HG02678 (cell line): Measurements from ENCODE around the gene YIF1B.

Experiments used
- ATAC-seq: cut with Tn5 transposase; IDR thresholded peaks from one replicate; pipeline ENCODE4 v1.9.1; 2021; ENCODE audit warnings: mild to moderate bottlenecking, moderate library complexity; ENCODE audit not compliant: unreplicated experiment

Gene YIF1B

DNA sequence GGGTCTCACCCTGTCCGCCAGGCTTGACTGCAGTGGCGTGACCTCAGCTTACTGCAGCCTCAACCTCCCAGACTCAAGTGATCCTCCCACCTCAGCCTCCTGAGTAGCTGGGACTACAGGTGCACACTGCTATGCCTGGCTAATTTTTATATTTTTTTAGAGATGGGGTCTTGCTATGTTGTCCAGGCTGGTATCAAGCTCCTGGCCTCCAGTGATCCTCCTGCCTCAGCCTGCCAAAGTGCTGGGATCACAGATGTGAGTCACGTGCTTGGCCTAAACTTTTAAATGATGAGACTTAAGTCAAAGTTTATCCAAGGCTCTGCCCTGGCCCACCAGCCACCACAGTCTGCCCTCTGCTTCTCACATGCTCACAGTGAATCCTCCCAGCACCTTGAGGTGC, 9.5 kb downstream of the YIF1B start:
- no peak for ATAC-seq

DNA sequence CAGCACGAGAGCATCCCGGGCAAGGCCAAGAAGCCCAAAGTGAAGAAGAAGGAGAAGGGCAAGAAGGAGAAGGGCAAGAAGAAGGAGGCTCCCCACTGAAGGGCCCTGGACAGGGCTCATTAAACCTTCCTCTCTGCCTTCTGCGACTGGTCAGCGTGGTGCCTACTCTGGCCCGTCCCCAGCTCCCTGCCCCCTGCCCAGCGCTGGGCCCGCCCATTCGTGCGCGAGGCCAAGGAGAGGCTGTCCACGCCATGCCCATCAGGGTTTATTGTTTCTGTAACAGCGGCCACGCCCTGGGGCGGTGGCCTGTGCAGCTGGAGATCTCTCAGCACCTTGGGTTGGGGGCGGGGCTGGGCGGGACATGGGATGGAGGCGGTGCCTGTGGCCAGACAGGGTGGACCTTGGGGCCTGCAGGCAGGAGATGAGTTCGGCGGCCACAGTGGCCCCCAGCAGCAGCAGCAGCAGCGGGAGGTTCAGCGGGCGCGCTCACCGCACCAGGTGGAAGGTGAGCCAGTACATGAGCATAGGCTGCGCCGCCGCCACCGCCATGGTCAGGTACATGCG, 10.8 kb downstream of the YIF1B start:
- ATAC-seq = no peak

DNA sequence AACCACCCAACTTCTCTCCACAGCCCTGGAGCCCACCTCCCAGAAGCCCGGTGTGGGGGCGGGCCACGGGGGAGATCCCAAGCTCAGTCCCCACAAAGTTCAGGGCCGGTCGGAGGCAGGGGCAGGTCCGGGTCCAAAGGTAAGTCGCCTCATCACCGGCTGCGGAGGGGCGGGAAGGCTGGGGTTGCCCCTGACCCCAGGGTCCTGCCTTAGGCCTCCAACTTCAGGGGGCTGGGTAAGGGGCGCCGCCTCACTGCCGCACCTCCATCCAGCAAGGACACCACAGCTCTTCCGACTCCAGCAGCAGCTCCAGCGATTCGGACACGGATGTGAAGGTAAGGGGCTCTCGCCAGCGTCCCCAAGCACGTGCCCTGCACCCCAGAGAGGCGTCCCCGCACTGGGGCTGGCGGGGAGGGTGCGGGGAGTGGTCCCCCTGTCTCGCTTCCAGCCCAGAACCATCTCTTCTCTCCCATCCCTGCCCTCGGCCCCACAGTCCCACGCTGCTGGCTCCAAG, 11.3 kb downstream of the YIF1B start:
- no peak for ATAC-seq

DNA sequence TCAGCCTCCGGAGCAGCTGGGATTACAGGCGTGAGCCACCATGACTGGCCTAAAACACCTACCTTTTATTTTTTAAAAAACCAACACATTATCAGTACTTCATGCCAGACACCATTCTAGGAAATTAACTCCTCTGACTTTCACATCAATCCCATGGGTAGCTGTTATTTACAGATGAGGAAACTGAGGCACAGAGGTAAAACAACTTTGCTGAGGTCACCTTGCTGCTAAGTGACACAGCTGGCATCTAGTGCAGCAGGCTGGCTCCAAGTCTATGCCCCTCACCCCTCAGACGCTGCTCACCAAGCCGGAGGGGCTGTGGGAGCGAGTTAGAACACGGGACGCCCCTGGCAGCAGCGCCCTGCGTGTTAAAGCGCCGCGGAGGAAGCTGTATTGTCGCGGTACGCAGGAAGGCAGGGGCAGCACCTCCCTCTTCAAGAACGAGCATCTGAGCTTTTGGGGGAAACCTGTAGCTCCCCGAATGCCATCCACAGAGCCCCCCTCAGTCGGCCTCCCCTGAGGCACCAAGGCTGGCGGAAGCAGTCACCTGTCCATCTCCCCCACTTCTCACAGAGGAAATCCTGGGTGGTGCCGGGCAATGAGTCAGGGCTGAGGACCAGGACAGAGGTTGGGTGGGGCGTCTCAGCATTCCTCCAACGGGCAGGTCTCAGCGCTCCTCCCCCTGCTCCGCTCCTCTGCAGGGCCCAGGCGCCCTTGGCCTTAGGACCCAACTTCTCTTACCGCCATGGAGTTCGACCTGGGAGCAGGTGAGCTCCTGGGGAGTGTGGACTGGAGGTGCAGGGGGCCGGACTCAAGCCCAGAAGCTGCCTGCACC, 12.0 kb downstream of the YIF1B start, which contains the start of gene C19orf33:
Gene C19orf33 (plus strand): TSS at position 735 of the 835 bp plus-strand sequence. CDS start 11 bp downstream, at position 746.
- no peak for ATAC-seq

DNA sequence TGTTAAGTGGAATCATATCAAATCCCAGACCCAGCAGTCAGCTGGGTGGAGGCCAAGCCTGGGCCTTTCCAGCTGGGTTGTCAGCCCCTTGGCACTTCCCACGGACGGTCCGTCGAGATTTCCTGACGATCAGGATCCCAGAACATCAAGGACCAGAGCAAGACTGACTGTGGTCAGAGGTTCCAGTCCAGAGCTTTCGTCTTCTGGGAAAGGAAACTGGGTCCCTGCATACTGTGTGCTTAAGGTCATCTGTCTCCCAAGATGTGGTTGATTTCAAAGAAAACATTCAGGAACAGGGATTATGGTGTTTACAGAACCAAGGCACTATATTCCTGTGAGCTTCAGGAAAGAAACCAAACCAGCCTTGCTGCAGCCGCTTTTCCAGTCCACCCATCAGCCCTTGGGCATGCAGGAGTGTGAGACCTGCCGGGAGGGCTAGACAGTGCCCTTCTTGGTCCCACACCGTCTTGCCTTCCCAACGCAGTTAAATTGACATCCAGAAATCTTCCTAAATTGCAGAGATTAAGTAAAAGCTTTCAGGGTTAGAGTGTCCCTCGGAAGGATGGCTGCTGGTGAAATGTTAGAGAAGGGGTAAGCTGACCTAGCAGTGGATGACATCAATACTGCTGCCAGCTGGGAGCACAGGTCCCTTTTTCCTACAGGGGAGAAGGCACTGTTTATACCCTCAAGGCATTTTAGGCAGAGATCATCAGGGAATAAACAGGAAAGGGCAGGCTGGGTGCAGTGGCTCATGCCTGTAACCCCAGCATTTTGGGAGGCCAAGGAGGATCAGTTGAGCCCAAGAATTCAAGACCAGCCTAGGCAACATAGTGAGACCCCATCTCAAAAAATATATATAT, 16.7 kb downstream of the YIF1B start:
- ATAC-seq = no peak

DNA sequence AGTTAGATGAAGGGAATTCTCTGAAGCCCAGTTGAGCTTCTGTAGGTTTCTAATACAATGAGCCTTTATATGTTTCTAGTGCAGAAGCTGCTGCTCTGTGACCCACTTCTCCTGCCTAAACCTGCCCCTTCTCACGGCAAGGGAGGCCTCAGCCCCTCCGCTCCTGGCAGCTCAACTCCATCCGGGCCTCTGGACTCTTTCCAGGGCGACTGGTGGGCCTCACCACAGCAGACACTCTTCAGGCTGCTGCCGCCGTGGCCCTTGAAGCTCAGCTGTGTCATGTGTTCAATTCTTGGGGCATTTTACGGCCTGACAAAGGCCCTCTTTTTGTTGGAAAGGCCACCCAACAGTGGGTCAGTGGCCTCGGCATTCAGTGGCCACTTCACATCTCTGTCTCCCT, 21.7 kb downstream of the YIF1B start:
- ATAC-seq = no peak

DNA sequence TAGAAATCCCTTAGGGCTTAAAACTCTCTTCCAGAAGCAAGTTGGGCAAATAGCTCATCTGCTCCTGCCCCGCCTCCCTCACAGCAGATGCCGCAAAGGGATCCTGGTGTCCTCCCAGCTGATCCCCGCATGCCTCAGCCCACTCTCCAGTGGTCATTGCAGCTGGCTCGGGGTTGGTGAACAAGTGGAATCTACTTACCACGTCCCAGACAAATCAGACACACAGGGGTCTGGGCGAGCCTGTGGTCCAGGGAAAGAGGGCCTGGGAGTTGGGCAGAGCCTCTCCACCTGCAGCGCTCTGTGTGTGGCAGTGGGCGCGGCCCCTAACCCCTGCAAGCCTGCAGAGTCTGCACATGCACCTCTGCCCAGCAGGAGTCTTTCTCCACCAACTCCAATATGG, 22.5 kb downstream of the YIF1B start:
- ATAC-seq = no peak

DNA sequence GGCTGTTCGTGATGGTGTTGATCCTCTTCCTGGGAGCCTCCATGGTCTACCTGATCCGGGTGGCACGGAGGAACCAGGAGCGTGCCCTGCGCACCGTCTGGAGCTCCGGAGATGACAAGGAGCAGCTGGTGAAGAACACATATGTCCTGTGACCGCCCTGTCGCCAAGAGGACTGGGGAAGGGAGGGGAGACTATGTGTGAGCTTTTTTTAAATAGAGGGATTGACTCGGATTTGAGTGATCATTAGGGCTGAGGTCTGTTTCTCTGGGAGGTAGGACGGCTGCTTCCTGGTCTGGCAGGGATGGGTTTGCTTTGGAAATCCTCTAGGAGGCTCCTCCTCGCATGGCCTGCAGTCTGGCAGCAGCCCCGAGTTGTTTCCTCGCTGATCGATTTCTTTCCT, 23.9 kb downstream of the YIF1B start:
- ATAC-seq = no peak

DNA sequence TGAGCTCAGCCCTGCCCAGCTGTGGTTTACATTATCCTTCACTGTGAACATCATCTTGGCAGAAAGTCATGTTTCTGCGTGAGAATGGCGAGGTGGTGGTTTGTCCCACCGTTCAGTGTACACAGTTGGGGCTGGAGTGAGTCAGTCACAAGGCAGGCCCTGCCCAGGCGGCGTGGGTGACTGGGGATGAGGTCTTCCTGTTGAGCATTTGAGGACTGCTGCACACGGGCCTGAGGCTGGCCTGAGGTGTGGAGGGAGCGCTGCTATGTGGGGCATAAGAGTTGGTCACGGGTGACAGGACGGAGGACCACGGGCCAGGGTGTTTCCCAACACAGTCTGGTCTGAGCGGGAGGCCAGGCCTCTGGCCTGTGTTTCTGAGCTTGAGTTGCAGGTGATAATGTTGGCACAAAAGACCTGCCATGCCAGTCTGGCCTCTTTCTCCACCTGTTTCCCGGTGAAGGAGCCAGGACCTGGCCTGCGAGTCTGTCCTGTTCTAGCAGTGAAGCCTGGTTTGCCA, 25.1 kb downstream of the YIF1B start:
- no peak for ATAC-seq

DNA sequence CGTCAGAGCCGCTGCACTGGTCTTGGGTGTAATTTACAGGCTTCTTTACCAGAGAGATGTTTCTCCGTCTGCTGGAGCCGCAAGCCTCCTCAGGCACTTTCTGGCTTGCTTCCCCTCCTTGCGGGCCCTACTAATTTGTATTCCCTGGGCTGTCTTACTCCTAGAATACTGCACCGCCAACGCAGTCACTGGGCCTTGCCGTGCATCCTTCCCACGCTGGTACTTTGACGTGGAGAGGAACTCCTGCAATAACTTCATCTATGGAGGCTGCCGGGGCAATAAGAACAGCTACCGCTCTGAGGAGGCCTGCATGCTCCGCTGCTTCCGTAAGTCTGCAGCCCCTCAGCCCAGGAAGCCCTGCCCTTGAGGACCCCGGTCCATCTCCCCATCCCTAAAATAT, 25.8 kb downstream of the YIF1B start:
- ATAC-seq = no peak

DNA sequence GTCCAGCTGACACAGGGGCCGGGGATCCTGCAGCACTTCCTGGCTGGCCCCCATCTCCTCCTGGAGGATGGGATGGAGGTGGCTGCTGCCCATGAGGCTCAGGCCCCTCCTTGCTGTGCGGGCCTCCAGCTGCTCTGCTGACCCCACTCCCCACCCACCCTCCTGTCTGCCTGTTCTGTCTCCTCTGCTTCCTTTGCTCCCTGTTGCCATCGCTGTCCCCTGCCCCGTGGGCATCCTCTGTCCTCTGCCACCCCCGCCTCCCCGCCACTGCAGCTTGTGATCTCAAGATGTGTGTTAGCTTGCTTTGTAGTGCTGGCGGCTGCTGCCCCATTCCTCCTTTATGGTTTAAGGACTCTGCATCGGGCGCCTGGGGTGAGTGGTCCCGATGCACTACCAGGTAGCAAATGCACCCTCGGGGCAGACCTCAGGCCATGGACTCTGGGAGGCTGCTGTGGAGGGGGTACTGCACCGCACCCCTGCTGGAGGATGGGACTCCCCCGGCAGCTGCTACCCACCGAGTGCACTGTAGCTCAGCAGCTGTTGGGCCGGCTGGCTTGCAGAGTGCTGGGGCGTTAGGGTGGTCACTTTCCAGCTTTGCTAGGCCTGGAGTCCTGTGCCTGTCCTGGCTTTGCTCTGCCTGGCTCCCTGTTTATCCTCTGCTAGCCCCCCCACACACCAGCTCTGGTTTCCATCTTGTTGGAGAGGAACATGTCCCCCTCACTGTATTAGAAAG, 27.5 kb downstream of the YIF1B start:
- no peak for ATAC-seq

DNA sequence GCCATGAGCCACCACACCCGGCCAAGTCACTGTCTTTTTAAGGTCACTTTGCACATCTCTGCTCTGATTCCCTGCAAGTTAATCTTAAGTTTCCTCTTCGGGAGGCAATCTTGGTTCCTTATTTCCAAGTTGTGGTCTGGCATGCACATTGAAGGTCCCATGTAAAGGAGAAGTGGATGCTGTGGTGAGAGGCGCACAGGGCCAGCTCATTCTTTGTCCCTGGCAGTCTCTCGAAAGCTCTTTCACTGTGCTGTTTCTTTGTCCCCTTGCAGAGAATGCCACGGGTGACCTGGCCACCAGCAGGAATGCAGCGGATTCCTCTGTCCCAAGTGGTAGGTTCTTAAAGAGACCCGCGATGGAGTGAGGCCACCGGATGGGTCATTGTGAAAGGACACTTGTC, 28.1 kb downstream of the YIF1B start:
- no peak for ATAC-seq

DNA sequence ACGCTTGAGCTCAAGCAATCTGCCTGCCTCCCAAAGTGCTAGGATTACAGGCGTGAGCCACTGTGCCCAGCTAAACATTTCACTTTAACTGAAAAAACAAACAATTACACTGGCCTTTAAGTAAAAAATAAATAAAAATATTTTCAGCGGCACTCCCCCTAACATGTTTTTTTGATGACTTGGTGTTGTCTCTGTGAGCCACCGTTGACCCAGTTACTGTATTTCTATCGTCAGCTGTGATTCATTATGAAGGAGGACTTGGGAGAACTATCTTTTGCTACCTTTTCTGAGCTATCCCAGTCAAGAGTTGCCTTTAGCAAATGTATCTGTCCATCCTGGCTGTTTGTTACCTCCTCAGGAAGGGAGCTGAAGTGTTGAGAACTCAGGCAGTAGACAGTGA, 30.2 kb downstream of the YIF1B start:
- ATAC-seq = no peak

DNA sequence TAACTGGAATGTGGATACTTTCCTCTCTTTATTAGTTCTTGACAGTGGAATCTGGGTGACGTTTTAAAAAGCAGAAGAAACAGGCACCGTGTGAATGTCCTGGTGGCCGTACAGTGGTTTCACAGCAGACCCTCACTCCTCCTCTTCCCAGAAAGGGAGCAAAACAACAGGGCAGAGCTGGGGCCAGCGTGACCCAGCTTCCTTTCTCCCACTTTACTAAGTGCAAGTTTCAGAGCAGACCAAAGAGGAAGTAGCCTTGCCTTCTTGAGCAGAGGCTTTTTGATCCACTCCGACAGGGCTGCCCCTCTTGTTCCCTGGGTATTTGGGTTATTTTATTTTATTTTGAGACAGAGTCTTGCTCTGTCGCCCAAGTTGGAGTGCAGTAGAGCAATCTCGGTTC, 31.3 kb downstream of the YIF1B start:
- ATAC-seq = no peak

DNA sequence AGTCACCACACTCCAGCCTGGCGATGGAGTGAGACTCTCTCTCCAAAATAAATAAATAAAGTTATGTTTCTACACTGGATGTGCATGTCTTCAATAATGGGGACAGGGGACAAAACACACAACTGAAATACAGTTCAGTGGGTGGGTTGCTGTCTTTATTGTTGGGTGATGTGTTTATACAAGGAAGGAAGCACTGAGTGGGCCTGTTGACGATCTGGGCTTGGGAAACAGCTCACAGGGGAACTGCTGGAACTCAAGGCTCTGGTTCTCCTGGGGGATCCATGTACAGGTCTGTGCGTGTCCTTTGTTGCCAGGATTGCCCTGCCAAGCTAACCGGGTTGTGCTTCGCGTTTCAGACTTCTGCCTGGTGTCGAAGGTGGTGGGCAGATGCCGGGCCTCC, 32.5 kb downstream of the YIF1B start:
- ATAC-seq = no peak

DNA sequence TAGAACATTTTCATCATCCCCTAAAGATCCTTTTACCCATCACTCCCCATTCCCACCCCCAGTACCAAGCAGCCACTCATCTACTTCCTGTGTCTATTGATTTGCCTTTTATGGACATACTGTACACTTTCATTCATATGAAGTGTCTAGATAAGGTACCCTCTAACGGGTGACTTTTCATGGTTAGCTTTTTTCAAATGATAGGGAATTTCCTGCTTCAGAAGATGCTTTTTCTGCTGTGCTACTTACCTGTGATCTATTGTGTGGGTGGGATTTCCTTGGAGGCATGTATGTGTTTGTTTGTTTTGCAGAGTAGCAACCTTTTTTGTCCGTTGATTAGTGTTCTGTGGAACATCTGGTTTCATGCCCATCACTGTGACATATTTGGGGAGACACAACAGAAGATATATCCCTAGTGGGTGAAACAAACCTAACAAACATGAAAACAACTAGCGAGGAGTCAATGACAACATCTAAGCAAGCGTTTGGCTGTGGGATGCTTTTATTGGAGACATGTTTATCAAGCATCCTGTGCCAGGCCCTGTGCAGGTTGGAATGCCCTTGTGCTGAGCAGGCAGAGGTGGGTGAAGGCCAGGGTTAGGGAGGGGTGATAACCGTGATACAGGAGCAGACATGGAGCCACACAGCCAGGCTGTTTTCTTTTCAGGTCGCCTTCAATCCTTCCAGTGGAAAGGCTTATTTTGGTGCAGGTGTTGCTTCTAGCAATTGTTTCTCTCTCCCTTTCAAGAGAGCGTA, 33.8 kb downstream of the YIF1B start:
- no peak for ATAC-seq

DNA sequence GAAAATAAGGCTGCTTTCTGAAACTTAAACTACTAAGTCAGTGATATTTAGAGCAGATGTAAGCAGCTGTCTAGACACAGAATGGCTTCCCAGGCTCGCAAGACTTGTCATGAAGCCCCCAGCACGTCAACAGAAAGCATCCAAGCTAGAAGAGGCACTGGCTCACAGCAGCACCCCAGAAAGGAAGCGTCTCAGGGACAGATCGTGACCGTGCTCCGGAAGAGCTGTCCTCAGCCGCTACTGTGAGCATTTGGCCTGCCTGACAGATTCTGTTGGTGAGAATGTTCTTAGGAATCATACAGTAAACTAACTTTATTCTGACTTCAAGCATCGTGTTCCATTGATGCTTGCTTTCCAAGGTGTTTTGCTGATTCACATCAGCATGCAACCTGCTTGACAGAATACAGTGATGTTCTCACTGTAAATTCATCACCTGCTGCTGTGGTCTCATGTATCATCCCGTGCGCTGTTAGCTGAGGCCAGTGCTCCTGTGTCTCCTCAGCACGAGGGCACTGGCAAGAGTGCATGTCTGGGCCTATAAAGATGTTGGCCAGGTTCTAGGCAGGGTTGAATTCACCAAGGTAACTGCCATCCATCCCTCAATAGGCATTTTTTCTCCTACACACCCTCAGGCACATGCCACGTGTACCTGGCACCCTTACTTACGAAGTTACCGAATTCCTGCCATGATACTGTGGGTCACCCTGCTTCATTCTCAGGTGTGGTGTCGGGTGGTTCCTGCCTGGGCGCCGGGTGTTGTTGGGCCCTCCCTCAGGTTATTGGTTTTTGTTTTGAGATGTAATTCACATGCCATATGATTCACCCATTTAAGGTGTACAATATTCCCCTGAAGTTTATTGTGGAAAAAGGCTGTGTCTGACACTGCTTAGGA, 35.5 kb downstream of the YIF1B start:
- ATAC-seq = no peak

DNA sequence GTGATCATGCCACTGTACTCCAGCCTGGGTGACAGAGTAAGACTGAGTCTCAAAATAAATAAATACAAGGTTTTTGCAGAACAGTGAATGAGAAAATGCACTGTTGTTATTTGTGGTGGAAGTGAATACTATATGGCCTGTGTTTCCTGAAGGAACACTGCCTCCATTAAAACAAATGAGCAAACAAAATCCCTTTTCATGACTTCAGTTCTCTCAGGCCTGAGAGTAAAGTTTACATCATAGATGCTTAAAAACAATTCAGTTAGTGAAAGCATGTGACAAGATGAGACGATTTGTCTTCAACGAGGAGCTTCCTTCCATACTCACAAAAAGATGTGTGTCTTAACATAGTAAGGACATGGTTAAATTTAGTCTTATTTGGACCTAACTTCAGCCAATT, 37.0 kb downstream of the YIF1B start:
- ATAC-seq = no peak
